Astrocyte (in vitro differentiated cells and primary cell): ENCODE measurements around the gene ZP2.

Experiments
- EZH2 ChIP-seq: IDR thresholded peaks from 2 replicates; pipeline ENCODE4 v1.6.1; 2012; ENCODE audit warnings: mild to moderate bottlenecking, low read length, inconsistent platforms; ENCODE audit not compliant: insufficient read depth
- TF ChIP-seq, protein P1 (sequence below): IDR thresholded peaks from 2 replicates; pipeline ENCODE4 v1.5.1; 2011; ENCODE audit warnings: low read depth, mild to moderate bottlenecking, inconsistent platforms, low read length, moderate library complexity; ENCODE audit not compliant: insufficient read depth

DNA sequence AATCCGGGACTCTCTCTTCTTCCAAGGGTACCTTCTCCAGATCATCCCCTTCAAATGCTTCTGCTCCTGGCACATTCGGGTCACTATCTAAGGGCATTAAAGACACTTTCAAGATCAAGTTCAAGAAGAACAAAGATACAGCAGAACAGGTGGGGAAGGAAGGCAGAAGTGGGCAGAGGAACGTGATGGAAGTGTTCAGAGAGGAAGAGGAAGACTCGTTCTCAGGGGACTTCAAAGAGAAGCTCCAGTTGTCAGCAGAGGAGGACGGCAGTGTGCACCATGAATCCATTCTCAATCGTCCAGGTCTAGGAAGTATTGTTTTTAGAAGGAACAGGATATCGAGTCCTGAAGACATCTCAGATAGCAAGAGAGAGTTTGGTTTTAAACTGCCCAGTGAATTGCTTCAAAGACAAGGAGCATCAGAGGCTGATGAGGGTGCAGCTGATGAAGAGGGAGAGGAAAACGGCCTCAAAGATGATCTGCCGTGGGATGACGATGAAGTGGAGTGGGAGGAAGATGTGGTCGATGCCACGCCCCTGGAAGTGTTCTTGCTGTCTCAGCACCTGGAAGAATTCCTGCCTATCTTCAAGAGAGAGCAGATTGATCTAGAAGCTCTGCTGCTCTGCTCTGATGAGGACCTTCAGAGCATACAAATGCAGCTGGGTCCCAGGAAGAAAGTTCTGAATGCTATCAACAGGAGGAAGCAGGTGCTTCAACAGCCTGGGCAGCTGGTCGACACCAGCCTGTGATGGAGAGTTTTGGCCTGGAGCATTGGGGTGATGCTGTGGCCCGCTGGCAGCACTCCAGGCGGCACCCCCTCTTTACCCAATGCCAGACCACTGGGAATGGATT is 38.9 kb upstream of the ZP2 start:
- TF ChIP-seq, protein P1, sequence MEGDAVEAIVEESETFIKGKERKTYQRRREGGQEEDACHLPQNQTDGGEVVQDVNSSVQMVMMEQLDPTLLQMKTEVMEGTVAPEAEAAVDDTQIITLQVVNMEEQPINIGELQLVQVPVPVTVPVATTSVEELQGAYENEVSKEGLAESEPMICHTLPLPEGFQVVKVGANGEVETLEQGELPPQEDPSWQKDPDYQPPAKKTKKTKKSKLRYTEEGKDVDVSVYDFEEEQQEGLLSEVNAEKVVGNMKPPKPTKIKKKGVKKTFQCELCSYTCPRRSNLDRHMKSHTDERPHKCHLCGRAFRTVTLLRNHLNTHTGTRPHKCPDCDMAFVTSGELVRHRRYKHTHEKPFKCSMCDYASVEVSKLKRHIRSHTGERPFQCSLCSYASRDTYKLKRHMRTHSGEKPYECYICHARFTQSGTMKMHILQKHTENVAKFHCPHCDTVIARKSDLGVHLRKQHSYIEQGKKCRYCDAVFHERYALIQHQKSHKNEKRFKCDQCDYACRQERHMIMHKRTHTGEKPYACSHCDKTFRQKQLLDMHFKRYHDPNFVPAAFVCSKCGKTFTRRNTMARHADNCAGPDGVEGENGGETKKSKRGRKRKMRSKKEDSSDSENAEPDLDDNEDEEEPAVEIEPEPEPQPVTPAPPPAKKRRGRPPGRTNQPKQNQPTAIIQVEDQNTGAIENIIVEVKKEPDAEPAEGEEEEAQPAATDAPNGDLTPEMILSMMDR, result no peak
- no peak for TF ChIP-seq EZH2
